Stimulated activated CD8-positive, alpha-beta memory T cell treated with anti-CD3 and anti-CD28 coated beads, Interleukin-7, amount 100 ng/mL, for 4 hours (primary cell): ENCODE measurements around the gene DDX18.

ENCODE experiments used
- DNase-seq, 2 donors: peaks; one replicate each; pipeline ENCODE4 v3.0.0-alpha.2; 2020; ENCODE audit warnings: low read depth in 2 of 2

The DDX18 gene

GRCh38 chr2:117834992-117835391, 20.5 kb downstream of the DDX18 start:
- no peak for DNase-seq

- peak in 1 of 2 donors; percentile 20 for DNase-seq
Measured at GRCh38 chr2:117835990-117836760, 21.7 kb downstream of the DDX18 start.

- no peak for DNase-seq
Measured at GRCh38 chr2:117845304-117845703, 30.8 kb downstream of the DDX18 start.

- no peak for DNase-seq
Measured at GRCh38 chr2:117850015-117850414, 35.5 kb downstream of the DDX18 start.

- DNase-seq, result no peak
Measured at GRCh38 chr2:117850461-117850860, 36.0 kb downstream of the DDX18 start.

- DNase-seq, result no peak
Measured at GRCh38 chr2:117851969-117852368, 37.5 kb downstream of the DDX18 start.

GRCh38 chr2:117853316-117853715, 38.8 kb downstream of the DDX18 start:
- DNase-seq, result no peak

GRCh38 chr2:117853873-117854272, 39.4 kb downstream of the DDX18 start:
- DNase-seq, result no peak

- no peak for DNase-seq
Measured at GRCh38 chr2:117854610-117855009, 40.1 kb downstream of the DDX18 start.

- no peak for DNase-seq
Measured at GRCh38 chr2:117855886-117856285, 41.4 kb downstream of the DDX18 start.

- DNase-seq, result no peak
Measured at GRCh38 chr2:117856415-117857210, 42.1 kb downstream of the DDX18 start.

GRCh38 chr2:117858336-117858735, 43.8 kb downstream of the DDX18 start:
- no peak for DNase-seq

- no peak for DNase-seq
Measured at GRCh38 chr2:117858892-117859531, 44.5 kb downstream of the DDX18 start.

GRCh38 chr2:117859532-117859911, 45.0 kb downstream of the DDX18 start:
- DNase-seq, result no peak

GRCh38 chr2:117859924-117860647, 45.6 kb downstream of the DDX18 start:
- no peak for DNase-seq

GRCh38 chr2:117862459-117862858, 48.0 kb downstream of the DDX18 start:
- DNase-seq, result no peak

- no peak for DNase-seq
Measured at GRCh38 chr2:117875786-117876185, 61.3 kb downstream of the DDX18 start.

- DNase-seq, result no peak
Measured at GRCh38 chr2:117879003-117879402, 64.5 kb downstream of the DDX18 start.
